PC-3 (cell line): ENCODE measurements around the gene PCDH15.

ENCODE experiments used
- EZH2 ChIP-seq: fragments of 300-600 bp; sonication (generic); IDR thresholded peaks from one replicate; pipeline ENCODE4 v1.6.1; 2017; ENCODE audit warnings: antibody characterized with exemption, mild to moderate bottlenecking, low read length; ENCODE audit not compliant: unreplicated experiment
- EZH2phosphoT487 ChIP-seq: fragments of 300-600 bp; sonication (generic); IDR thresholded peaks from 2 replicates; pipeline ENCODE4 v1.6.1; 2018; ENCODE audit warnings: mild to moderate bottlenecking, antibody characterized with exemption, low read length, borderline replicate concordance
- TF ChIP-seq, protein P1 (sequence below): fragments of 300-600 bp; sonication (generic); conservative IDR thresholded peaks from 2 replicates; pipeline ENCODE4 v1.5.1; 2017; ENCODE audit warnings: antibody characterized with exemption, low read depth, mild to moderate bottlenecking, low read length

DNA sequence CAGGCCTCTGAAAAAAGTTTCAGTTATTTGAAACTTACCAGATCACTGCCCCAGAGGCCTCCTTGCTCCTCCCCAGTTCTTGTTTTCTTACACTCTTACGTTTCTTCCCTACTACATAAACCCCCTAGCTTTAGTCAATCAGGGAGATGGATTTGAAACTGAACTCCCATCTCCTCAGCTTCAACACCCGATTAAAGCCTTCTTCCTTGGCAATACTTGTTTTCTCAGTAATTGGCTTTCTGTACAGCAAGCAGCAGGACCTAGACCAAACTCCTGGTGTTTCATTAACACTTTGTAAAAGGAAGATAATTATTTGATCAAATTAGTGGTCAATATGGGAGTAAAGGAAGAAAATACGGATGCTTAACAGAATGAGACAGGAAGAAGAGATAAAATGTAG, 870.4 kb downstream of the PCDH15 start:
- TF ChIP-seq EZH2 (no peak), EZH2phosphoT487 (no peak)
- TF ChIP-seq, protein P1, sequence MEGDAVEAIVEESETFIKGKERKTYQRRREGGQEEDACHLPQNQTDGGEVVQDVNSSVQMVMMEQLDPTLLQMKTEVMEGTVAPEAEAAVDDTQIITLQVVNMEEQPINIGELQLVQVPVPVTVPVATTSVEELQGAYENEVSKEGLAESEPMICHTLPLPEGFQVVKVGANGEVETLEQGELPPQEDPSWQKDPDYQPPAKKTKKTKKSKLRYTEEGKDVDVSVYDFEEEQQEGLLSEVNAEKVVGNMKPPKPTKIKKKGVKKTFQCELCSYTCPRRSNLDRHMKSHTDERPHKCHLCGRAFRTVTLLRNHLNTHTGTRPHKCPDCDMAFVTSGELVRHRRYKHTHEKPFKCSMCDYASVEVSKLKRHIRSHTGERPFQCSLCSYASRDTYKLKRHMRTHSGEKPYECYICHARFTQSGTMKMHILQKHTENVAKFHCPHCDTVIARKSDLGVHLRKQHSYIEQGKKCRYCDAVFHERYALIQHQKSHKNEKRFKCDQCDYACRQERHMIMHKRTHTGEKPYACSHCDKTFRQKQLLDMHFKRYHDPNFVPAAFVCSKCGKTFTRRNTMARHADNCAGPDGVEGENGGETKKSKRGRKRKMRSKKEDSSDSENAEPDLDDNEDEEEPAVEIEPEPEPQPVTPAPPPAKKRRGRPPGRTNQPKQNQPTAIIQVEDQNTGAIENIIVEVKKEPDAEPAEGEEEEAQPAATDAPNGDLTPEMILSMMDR, result no peak
